Esophagus muscularis mucosa (tissue), 3 donors: ENCODE data around the gene PTN.

Experiments
- POLR2AphosphoS5 ChIP-seq, 2 donors: sonication (generic); formaldehyde crosslinking; IDR thresholded peaks; one replicate each; pipeline ENCODE4 v1.6.1; 2017; ENCODE audit warnings: antibody characterized with exemption in 2 of 2
- TF ChIP-seq, protein P1 (sequence below), 3 experiments: fragments of 200-600 bp in 2 of 3; fragments of 450-650 bp in 1 of 3; sonication (generic) in 2 of 3; IDR thresholded peaks; one replicate each; pipeline ENCODE4 v1.5.1; 2017 to 2019; ENCODE audit warnings: antibody characterized with exemption in 3 of 3, mild to moderate bottlenecking in 2 of 3, moderate library complexity in 1 of 3

DNA sequence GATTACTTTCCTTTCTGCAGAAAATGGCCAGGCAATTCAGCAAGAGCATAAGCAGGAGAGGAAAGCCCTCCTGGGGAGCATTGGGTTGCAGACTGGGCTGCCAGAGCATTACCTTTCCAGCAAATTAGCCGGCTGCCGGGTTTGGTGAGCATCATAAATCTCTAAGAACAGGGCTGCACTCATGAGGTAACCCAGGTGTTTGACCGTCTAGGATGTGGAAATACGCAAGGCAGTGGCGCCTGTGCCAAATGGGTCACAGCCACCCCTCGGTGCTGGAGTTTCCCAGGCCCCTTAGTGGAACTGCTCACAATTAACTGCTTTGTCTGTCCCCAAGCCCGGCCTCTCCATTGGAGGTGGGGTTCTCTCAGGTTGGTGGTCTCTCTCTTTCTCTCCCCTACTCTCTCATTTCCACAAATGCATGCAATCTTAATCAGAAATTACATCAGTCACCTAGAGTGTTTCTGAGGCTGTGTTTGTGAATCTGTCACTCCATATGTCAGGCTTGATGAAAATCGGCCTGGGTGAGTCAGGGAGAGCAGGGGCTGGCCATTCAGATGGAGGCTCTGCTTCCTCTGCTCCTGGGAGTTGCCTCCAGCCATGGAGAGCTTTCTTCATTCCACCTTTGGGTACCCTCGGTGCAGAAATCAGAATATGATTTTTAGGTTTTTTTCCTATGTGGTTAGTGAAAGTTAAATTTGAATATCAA, 26.7 kb downstream of the PTN start:
- no peak for TF ChIP-seq POLR2AphosphoS5 (IDR thresholded peaks at IDR 0.05)
- TF ChIP-seq, protein P1, sequence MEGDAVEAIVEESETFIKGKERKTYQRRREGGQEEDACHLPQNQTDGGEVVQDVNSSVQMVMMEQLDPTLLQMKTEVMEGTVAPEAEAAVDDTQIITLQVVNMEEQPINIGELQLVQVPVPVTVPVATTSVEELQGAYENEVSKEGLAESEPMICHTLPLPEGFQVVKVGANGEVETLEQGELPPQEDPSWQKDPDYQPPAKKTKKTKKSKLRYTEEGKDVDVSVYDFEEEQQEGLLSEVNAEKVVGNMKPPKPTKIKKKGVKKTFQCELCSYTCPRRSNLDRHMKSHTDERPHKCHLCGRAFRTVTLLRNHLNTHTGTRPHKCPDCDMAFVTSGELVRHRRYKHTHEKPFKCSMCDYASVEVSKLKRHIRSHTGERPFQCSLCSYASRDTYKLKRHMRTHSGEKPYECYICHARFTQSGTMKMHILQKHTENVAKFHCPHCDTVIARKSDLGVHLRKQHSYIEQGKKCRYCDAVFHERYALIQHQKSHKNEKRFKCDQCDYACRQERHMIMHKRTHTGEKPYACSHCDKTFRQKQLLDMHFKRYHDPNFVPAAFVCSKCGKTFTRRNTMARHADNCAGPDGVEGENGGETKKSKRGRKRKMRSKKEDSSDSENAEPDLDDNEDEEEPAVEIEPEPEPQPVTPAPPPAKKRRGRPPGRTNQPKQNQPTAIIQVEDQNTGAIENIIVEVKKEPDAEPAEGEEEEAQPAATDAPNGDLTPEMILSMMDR (IDR thresholded peaks at IDR 0.05), result no peak
